Inflammatory macrophage (primary cell): ENCODE data around the gene CRYGN.
A peak's percentile ranks its signal among the peaks of the same experiment; 100 is the strongest.

Experiments used
- DNase-seq, 2 donors: peaks; one replicate each; pipeline ENCODE4 v3.0.0-alpha.2; 2020 to 2022
- total RNA-seq, 18 experiments: gene quantifications; one replicate each; lab custom pipeline; 2026; ENCODE audit warnings: mixed read lengths in 6 of 18, inconsistent platforms in 2 of 18; lab: John Stamatoyannopoulos, UW

Gene CRYGN, protein sequence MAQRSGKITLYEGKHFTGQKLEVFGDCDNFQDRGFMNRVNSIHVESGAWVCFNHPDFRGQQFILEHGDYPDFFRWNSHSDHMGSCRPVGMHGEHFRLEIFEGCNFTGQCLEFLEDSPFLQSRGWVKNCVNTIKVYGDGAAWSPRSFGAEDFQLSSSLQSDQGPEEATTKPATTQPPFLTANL
- 0 to 0.13 (median 0) reads per million in 18 experiments for total RNA-seq

DNA sequence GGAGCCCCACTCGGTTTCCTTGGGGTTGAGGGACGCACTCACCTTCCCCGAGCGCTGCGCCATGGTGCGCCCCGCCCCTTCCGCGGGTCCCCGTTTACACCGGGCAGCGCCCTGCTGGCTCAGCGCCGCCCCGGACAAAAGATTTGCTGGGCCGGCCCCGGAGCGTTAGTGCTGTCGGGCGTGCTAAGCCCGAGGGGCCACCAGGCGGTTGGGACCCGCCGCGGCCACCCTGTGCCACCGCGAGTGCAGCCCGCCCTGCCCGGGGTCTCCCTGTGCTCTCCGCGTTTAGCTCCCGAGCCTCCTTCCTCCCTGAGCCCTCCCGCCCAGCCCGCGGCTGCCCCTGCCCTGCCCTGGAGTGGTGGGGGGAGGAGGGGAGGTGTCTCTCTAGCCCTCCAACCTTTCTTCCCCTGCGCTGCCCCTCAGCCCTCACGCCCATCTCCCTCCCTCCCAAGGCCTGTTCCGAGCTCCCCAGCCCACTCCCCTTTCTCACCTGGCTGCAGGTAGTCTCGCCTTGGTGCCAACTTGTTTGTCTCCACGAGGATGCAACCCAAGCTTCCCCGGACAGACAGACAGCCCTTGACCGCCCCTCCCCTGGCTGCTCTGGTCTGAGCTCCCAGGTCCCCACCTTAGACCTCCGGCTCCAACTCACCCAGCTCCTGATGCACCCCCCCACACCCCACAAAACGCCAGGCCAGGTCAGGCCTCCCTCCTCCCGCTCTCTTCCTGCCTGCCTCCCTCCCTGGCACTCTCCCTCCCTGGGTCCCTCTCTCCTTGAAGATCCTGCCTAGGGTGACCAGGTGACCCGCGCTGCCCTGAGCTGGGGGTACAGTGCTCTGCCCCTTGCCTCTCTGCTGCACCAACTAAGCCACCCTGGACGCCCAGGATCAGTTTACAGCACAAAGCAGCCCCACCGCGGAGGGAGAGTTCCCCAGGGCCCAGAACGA lies at the start of gene CRYGN:
Gene CRYGN, minus strand, starts transcription at position 287 of the 944 bp plus-strand sequence. Its CDS starts 224 bp downstream, at position 63.
- DNase-seq = no peak

GRCh38 chr7:151489498-151489897 lies 49.6 kb upstream of the CRYGN start:
- no peak for DNase-seq

GRCh38 chr7:151488096-151488495 lies 48.2 kb upstream of the CRYGN start:
- no peak for DNase-seq

- no peak for DNase-seq
These were observed 47.3 kb upstream of the CRYGN start for GRCh38 chr7:151487228-151487627.

- no peak for DNase-seq
These were observed 46.1 kb upstream of the CRYGN start for GRCh38 chr7:151486074-151486473.

DNA sequence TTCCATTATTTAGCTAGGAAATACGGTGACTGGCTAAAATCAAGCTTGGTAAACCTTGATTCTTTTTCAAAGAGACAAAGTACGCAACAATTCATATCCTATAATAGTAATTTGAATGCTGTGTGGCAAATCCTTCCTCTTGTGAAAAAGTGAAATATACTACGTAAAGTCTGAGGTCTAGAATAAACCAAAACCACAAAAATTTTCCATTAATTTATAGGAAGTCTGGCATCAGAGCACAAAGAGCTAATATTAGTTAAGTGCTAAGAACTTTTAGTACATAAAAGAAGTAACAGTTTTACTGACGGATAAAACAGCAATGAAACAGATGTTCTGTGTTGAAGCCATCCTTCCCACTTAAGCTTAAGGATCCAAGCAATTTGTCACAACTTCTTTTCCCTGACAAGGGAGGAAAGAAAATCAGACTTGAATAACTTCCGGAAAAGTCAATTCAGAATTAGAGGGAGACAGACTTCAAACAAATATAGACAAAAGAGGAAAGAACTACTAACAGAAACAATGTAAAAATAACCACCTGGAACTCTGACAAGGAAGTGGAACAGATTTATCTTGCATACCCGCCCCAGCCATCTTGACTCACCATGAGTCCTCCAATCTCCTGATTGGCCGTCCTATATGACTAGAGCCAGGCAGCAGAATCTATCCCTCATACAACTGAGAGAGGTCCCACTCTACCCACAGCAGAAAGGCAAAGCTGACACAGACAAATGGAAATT lies 45.2 kb upstream of the CRYGN start:
- peak; percentile 29 to 46 for DNase-seq

DNA sequence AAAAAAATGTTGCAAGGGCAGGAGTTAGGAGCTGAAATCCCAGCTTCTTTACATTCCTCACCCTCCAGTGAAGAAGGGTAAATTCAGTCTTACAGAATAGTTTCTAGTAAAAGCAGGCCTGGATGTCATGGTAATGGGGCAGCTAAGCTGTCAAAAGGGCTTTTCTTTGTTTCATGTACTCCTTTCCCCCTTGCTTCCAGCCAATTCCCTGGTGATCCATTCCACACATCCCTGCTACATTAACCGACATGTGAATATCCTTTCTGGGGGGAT lies 43.7 kb upstream of the CRYGN start:
- DNase-seq = no peak

DNA sequence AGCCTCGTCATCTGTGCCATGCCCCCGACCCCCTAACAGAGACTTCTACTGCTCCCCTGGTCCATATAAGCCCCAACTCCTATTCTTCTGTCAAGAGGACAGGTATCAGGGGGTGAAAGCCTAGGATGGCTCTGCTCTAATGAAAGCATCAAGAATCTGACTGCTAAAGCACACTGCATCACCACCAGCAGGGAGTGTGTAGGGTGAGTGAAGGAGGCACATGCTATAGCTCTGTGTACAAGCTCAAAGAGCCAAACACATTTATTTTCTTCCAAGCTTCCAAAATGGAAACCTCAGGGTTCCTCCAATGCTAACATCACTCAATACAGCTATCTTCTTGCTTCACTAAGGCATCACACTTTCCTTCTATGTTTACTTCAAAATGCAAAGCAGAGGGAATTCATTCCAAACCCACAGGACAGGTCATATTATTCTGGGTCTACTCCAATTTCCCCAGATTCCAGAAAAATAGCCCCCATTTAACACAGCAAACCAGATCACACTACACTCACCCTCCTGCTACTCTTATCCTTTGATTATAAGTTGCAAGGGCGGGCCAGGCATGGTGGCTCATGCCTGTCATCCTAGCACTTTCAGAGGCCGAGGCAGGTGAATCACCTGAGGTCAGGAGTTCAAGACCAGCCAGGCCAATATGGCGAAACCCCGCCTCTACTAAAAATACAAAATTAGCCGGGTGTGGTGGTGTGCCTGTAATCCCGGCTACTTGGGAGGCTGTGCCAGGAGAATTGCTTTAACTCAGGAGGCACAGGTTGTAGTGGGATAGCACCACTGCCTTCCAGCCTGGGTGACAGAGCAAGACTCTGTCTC lies 43.2 kb upstream of the CRYGN start:
- no peak for DNase-seq

GRCh38 chr7:151481650-151482505 lies 41.9 kb upstream of the CRYGN start:
- DNase-seq = peak in 1 of 2 donors; percentile 12

DNA sequence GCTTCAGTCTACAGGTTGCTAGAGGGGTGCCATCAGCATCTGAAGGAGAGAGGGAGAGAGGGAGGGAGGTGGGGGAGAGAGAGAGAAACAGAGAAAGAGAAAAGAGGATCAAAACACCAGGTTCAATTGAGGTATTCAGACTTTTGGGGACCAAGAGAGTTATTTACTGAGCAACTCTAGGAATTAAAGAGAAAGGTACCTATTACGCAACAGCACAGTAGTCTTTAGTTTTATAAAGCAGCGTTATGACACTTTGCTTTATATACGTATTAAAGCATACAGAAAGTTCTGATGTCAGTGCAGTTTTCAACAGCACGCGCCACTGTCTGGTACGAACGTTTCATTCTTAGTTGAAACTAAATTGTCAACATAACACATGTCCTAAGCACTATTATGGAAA lies 37.9 kb upstream of the CRYGN start:
- no peak for DNase-seq

- DNase-seq = no peak
These were observed 32.9 kb upstream of the CRYGN start for GRCh38 chr7:151472644-151473380.

DNA sequence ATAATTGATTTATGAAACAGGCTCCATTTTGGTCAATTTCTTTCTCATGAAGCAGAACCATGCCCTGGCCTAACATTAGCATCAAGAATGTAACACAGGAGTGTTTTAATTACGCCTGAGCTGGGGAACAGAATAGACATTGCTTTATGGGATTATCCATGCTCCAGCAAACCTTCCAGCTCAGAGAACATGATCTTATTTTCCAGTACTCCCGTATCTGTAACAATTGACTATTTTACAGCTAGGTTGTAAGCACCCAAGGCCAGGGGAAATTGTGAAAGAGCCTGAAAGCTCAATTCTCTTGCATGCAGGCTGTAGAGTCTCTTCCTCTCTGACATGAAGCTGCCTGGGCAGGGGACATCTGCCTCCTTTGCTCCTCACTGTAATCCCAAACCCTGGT lies 30.8 kb upstream of the CRYGN start:
- DNase-seq = no peak

DNA sequence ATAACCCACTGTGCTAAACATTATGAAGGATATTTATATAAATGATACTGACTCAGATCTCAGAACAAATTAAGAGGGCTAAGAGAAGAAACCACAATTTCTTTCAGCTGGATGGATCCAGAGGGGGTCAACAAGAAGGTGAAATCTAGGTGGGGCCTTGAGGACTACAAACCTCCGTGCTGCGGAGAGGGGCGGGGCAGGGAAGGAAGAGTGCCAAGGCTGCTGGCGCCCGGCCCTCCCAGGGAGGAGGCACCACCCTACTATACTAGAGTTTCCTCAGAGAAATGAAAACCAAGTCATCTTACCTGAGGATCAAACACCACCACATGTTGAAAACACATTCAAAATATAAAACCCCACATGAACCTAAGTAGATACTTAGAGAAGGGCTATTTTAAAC lies 29.3 kb upstream of the CRYGN start:
- DNase-seq = no peak

GRCh38 chr7:151468217-151469018 lies 28.5 kb upstream of the CRYGN start:
- no peak for DNase-seq

DNA sequence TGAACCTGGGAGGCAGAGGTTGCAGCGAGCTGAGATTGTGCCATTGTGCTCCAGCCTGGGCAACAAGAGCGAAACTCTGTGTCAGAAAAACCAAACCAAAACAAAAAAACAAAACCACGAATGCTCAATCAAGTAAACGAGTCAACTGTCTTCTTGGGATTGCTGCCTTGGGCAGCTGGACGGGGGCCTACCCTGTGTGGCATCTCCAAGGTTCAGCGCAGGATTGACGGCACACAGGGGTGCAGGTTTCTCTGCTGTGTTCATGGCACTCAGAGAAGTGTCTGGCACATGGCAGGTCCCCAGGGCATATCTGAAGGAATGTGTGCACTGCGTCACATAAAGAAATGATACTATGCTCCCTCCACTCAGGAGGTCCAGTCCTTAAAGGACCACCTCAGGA lies 25.2 kb upstream of the CRYGN start:
- DNase-seq = no peak

GRCh38 chr7:151462306-151462779 lies 22.4 kb upstream of the CRYGN start:
- DNase-seq = no peak

- DNase-seq = no peak
These were observed 21.9 kb upstream of the CRYGN start for GRCh38 chr7:151461942-151462230.

DNA sequence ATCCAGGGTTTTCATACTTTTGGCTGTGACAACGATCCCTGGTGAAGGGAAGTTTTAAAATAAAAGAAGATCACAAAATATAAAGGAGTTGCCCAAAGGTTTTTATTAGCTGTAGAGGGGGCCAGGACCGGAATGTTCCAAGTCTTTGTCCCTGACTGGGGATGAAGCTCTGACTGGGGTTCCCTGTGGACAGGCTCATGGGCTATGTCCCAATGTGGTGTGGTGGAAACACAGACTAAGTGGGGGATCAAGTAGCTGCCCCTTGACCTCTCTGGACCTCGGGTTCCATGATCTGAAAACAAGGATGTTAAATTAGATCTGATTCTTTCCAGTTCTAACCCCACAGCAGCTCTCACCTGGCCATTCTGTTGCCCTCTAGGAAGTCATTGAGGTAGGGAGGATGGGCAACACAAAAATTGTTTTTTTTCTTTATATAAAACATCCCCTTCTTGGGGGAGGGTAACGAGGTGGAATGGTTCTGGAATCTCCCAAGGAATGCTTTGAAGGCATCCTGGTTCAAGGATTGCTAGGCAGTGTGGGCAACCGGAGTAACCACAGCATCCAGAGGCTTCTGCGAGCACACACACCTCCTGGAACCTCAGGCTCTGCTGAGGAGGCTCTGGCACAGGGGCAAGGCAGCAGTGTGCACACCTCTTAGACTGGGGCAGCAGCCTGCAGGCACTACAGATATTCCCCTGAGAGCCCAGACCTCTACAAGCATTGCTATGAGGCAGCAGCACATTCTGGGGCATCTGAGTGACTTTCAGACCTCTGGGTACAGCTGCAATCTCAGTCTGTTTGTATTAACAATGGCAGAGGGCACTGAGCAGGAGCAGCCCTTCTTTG lies 21.4 kb upstream of the CRYGN start:
- no peak for DNase-seq

- DNase-seq = no peak
These were observed 20.5 kb upstream of the CRYGN start for GRCh38 chr7:151460474-151460855.
